Cardiac muscle cell (in vitro differentiated cells and primary cell): ENCODE results near the gene A3GALT2. TPM values are rescaled to one million over a fixed set of nuclear protein-coding genes. Genes with fewer than 3 reads are reported as not detected.

ENCODE experiments used
- DNase-seq, 2 donors: peaks; one replicate each; pipeline versions ENCODE4 v3.0.0 to v3.0.0-alpha.2; 2010 to 2017; ENCODE audit warnings: low read depth in 1 of 2, low spot score in 1 of 2
- H3K27ac ChIP-seq: fragments of 200-600 bp; sonication (generic); 2 replicates; pipeline ENCODE4 v1.5.1; 2016
- H3K27me3 ChIP-seq: fragments of 200-600 bp; sonication (generic); 2 replicates; pipeline ENCODE4 v1.6.0; 2016; ENCODE audit warnings: control low read depth
- H3K36me3 ChIP-seq: fragments of 200-600 bp; sonication (generic); 2 replicates; pipeline ENCODE4 v1.5.1; 2016; ENCODE audit warnings: control low read depth
- H3K4me1 ChIP-seq: fragments of 200-600 bp; sonication (generic); 2 replicates; pipeline ENCODE4 v1.8.1; 2017; ENCODE audit warnings: low read depth, mild to moderate bottlenecking, mixed run types
- H3K4me3 ChIP-seq: fragments of 200-600 bp; sonication (generic); 2 replicates; pipeline ENCODE4 v1.5.1; 2016; ENCODE audit warnings: mild to moderate bottlenecking
- H3K9me3 ChIP-seq: fragments of 200-600 bp; sonication (generic); 2 replicates; pipeline ENCODE4 v1.5.1; 2017; ENCODE audit warnings: low read depth, mild to moderate bottlenecking, control low read depth
- polyA plus RNA-seq: library from polyadenylated mRNA; unstranded; fragments of >200 nt; fragmentation: Nextera tagmentation; extraction: Ambion mirVana; gene quantifications from 2 replicates; pipeline ENCODE4 v1.2.1, GENCODE V29; 2016
- total RNA-seq: library from RNA; depleted of rRNA; stranded (reverse); fragments of >200 nt; gene quantifications from 2 replicates; pipeline ENCODE4 v1.2.3, GENCODE V29; 2016
- TF ChIP-seq, protein P1 (sequence below): IDR thresholded peaks from 2 replicates; pipeline ENCODE4 v1.5.1; 2012; ENCODE audit warnings: low read depth, mild to moderate bottlenecking, low read length

A3GALT2 gene
- total and polyA plus RNA-seq, 2 experiments from 2014 or later: 0.57 TPM; not detected in 1

GRCh38 chr1:33271666-33272505 is 49.0 kb downstream of the A3GALT2 start:
- Histone ChIP-seq H3K27me3 (no peaks in the 10 kb centered on the region), H3K4me3 (no peak overlapping the region), H3K36me3 (peaks cover 11% of the 10 kb centered on the region), H3K27ac (no peak overlapping the region), H3K9me3 (no peaks in the 10 kb centered on the region), H3K4me1 (no peaks in the 10 kb centered on the region)
- TF ChIP-seq, protein P1, sequence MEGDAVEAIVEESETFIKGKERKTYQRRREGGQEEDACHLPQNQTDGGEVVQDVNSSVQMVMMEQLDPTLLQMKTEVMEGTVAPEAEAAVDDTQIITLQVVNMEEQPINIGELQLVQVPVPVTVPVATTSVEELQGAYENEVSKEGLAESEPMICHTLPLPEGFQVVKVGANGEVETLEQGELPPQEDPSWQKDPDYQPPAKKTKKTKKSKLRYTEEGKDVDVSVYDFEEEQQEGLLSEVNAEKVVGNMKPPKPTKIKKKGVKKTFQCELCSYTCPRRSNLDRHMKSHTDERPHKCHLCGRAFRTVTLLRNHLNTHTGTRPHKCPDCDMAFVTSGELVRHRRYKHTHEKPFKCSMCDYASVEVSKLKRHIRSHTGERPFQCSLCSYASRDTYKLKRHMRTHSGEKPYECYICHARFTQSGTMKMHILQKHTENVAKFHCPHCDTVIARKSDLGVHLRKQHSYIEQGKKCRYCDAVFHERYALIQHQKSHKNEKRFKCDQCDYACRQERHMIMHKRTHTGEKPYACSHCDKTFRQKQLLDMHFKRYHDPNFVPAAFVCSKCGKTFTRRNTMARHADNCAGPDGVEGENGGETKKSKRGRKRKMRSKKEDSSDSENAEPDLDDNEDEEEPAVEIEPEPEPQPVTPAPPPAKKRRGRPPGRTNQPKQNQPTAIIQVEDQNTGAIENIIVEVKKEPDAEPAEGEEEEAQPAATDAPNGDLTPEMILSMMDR: no peak
- DNase-seq: no peak

- Histone ChIP-seq H3K9me3 (no peaks in the 10 kb centered on the region), H3K27me3 (no peaks in the 10 kb centered on the region), H3K36me3 (peaks cover 5% of the 10 kb centered on the region), H3K27ac (no peak overlapping the region), H3K4me3 (no peak overlapping the region), H3K4me1 (no peaks in the 10 kb centered on the region)
- no peak for DNase-seq
- TF ChIP-seq, protein P1: no peak
Observed at GRCh38 chr1:33270808-33271465, 50.0 kb downstream of the A3GALT2 start.

GRCh38 chr1:33270379-33270778 is 50.5 kb downstream of the A3GALT2 start:
- Histone ChIP-seq H3K36me3 (peaks cover 5% of the 10 kb centered on the region), H3K27ac (no peak overlapping the region)

GRCh38 chr1:33269621-33270020 is 51.3 kb downstream of the A3GALT2 start:
- TF ChIP-seq, protein P1: no peak
- H3K4me1 ChIP-seq: no peaks in the 10 kb centered on the region
- H3K4me3 ChIP-seq: no peak overlapping the region
- DNase-seq: no peak
- no peaks in the 10 kb centered on the region for H3K9me3 ChIP-seq
- no peak overlapping the region for H3K27ac ChIP-seq
- peaks cover 5% of the 10 kb centered on the region for H3K36me3 ChIP-seq
- no peaks in the 10 kb centered on the region for H3K27me3 ChIP-seq

More at GRCh38 chr1:33270379-33270778, 50.5 kb downstream of the A3GALT2 start:
- no peak overlapping the region for H3K4me3 ChIP-seq
- H3K4me1 ChIP-seq: no peaks in the 10 kb centered on the region
- no peaks in the 10 kb centered on the region for H3K27me3 ChIP-seq
- DNase-seq: no peak
- no peaks in the 10 kb centered on the region for H3K9me3 ChIP-seq
- TF ChIP-seq, protein P1: no peak

GRCh38 chr1:33268927-33269610 is 51.8 kb downstream of the A3GALT2 start:
- TF ChIP-seq, protein P1: no peak

More at GRCh38 chr1:33268927-33269610, 51.8 kb downstream of the A3GALT2 start:
- Histone ChIP-seq H3K9me3 (no peaks in the 10 kb centered on the region), H3K36me3 (peaks cover 5% of the 10 kb centered on the region), H3K27ac (no peak overlapping the region), H3K4me3 (no peak overlapping the region), H3K27me3 (no peaks in the 10 kb centered on the region), H3K4me1 (no peaks in the 10 kb centered on the region)
- DNase-seq: no peak
